ENCODE measurements around the gene PCDHGC3.

The PCDHGC3 gene

DNA sequence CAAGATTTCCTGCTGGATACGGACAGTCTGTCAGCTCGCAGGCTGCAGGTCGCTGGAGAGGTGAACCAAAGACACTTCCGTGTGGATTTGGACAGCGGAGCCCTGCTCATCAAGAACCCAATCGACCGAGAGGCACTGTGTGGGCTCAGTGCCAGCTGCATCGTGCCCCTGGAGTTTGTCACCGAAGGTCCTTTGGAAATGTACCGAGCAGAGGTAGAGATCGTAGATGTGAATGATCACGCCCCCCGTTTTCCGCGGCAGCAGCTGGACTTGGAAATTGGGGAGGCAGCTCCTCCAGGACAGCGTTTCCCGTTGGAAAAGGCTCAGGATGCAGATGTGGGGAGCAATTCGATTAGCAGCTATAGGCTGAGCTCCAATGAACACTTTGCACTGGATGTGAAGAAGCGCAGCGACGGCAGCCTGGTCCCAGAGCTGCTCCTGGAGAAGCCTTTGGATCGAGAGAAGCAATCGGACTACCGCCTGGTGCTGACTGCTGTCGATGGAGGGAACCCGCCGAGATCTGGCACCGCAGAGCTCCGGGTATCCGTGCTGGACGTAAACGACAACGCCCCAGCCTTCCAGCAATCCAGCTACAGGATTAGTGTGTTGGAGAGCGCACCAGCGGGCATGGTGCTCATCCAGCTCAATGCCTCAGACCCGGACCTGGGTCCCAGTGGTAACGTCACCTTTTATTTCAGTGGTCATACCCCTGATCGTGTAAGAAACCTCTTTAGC is 9.7 kb downstream of the PCDHGC3 start:
- no peak for DNase-seq

DNA sequence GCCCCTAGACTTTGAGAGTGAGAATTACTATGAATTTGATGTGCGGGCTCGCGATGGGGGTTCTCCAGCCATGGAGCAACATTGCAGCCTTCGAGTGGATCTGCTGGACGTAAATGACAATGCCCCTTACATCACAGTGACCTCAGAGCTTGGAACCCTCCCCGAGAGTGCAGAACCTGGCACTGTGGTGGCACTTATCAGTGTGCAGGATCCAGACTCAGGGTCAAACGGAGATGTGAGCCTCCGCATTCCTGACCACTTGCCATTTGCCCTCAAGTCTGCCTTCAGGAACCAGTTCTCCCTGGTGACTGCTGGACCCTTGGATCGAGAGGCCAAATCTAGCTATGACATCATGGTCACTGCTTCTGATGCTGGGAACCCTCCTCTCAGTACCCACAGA is 10.3 kb downstream of the PCDHGC3 start:
- no peak for DNase-seq

DNA sequence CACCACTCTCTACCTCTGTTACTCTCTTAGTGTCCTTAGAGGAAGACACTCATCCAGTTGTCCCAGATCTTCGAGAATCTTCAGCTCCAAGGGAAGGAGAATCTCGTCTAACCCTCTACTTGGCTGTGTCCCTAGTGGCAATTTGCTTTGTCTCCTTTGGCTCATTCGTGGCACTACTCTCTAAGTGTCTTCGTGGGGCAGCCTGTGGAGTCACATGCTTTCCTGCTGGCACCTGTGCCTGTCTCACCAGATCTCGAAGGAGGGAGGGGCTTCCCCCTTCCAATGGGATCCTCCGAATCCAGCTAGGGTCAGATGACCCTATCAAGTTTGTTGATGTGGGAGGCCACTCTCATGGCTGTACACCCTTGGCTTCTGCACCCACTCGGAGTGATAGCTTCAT is 11.4 kb downstream of the PCDHGC3 start:
- DNase-seq = no peak

DNA sequence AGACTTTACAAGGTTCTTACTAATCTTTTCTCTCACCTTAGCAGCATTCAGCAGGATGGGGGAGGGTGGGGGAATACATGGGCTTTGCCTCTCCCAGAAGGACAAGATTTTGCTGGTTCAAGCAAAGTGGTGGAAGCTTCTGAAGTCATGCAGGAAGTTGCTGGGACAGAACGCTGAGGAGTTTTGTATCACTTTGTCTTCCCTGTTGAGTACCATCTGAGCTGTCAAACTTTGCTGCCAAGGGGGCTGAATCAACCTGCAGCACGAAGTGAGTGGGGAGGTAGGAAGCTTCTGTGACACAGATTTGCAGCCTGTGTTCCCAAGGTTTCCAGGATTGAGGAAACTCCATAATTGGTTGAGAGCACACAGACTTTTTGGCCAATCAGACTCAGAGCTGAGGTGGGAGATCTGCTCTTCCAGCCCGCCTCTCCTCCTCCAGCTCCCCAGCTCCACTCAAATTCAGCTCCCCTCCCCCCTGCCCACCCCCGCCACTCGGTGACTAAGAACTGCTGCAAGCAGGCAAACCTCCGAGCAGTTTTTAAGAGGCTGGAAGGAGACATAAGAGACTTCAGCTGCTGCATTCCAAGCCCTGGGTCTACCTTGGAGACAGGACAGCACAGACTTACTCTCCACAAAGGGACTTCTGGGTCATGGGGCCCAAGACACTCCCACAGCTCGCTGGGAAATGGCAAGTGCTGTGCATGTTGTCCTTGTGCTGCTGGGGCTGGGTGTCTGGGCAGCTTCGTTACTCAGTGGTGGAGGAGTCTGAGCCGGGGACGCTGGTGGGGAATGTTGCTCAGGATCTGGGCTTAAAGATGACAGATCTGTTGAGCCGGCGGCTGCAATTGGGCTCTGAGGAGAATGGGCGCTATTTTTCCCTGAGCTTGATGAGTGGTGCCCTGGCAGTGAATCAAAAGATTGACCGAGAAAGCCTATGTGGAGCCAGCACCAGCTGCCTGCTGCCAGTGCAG is 13.1 kb downstream of the PCDHGC3 start, which contains the start of gene PCDHGC5:
Gene PCDHGC5 (plus strand): TSS at position 491 of the 971 bp plus-strand sequence. CDS start 160 bp downstream, at position 651.
- DNase-seq = no peak

DNA sequence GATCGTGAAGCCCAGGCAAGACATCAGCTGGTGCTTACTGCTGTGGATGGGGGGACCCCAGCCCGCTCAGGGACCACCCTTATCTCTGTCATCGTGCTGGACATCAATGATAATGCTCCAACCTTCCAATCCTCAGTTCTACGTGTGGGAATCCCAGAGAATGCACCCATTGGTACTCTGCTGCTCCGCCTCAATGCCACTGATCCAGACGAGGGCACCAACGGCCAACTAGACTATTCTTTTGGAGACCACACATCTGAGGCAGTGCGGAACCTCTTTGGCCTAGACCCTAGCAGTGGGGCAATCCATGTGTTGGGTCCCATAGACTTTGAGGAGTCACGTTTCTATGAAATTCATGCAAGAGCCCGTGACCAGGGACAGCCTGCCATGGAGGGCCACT is 14.1 kb downstream of the PCDHGC3 start:
- no peak for DNase-seq

DNA sequence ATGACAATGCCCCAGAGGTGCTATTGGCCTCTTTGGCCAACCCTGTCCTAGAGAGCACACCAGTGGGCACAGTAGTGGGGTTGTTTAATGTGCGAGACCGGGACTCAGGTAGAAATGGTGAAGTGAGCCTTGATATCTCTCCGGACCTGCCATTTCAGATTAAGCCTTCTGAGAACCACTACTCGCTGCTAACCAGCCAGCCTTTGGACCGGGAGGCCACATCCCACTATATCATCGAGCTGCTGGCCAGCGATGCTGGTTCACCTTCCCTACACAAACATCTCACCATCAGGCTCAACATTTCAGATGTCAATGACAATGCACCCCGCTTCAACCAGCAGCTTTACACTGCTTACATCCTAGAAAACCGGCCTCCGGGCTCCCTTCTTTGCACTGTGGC is 14.5 kb downstream of the PCDHGC3 start:
- no peak for DNase-seq

DNA sequence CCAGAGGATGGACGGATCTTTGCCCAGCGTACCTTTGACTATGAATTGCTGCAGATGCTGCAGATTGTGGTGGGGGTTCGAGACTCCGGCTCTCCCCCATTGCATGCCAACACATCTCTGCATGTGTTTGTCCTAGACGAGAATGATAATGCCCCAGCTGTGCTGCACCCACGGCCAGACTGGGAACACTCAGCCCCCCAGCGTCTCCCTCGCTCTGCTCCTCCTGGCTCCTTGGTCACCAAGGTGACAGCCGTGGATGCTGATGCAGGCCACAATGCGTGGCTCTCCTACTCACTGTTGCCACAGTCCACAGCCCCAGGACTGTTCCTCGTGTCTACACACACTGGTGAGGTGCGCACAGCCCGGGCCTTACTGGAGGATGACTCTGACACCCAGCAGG is 15.0 kb downstream of the PCDHGC3 start:
- no peak for DNase-seq

DNA sequence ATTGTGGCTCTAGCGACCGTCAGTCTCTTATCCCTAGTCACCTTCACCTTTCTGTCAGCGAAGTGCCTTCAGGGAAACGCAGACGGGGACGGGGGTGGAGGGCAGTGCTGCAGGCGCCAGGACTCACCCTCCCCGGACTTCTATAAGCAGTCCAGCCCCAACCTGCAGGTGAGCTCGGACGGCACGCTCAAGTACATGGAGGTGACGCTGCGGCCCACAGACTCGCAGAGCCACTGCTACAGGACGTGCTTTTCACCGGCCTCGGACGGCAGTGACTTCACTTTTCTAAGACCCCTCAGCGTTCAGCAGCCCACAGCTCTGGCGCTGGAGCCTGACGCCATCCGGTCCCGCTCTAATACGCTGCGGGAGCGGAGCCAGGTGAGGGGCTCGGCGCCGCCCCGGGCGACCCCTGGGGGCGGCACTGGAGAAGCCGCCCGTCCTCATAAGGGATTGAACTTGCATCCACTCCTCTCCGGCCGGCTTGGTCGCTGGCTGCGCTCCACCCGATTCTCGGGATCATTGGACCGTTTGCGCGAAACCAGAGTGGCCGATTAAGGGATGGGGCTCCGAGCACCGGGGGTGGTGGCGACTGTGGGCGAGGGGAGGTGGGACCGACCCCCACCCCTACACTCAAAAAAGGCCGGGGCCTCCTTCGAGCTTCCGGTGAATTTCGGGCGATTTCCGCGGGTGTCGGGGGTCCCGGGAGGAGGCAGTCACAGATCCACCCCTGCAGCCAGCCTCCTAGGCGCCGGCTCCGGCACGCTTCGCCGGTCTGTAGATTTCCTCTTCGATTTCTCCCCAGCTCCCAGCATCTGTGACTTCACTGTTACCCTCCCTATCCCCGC is 15.8 kb downstream of the PCDHGC3 start:
- DNase-seq = no peak

DNA sequence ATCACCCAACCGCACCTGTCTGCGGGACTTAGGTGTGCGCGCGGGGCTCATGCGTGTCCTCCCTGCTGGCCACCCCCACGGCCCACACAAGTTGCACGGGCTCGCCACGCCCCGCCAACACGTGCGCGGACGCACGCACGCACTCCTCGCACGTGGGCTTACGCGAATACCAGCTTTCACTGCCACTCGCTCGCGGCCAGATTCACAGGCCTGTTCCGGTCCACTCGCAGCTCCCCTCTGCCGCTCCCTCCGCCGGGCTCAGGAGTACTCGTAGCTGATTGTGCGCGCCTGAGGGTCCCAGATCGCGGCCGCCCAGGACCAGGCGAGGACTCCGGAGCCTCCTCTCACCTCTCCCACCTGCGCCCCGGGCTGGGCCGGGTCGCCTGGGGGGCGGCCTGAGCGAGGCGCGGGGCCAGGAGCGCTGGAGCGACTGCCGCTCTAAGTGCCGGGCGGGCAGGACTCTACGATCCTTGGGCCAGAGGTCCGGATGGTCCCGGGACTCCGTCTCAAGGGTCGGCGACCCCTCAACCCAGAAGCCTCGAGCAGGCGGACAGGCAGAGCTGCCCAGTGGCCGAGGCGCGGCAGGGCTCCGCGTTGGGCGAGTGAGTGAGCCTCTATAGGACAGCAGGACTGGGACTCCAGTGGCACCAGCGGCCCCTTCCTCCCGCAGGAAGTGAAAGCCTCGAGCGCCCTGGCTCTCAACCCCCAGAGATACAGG is 16.6 kb downstream of the PCDHGC3 start:
- no peak for DNase-seq

DNA sequence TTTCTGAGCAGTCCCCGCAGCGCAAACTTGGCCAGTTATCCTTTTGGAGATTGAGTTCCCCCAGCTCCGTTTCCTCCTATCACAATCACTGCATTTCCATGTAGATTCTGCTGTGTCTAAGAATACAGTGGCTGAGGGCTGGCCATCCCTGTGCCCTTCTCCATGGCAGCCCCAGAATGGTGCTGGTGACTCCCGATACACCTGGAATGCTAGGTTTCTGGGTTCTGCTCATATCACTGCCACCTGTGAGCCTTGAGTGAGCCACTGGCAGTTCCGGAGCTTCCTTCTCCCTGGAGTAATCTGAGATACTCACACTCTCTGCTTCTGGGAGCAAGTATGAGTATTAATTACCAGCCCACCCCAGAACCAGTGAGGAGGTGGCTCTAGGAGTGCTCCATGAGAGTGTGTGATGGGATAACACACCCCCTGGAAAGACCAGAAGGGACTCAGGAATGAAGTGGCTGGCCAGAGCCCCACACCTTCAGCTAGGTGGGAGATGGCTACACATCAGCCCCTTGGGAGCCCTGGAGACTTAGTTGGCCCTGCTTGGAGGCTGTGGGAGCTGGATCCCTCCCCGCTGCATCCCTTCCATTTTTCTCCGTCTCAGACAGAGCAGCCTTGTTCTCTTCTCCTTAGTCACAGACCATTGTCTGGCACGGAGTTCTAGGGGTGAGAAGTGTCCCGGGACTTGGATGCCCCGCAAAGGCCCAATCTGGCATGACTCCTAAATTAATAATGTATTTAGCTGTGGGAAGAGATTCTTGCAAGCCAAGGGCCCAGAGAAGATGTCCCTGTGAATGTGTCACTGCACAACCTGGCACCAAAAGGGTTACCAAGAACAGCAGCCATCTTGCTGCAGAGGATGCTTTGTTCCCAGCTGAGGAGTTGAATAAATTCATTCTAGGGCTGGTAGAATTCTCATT is 18.0 kb downstream of the PCDHGC3 start:
- DNase-seq = no peak

DNA sequence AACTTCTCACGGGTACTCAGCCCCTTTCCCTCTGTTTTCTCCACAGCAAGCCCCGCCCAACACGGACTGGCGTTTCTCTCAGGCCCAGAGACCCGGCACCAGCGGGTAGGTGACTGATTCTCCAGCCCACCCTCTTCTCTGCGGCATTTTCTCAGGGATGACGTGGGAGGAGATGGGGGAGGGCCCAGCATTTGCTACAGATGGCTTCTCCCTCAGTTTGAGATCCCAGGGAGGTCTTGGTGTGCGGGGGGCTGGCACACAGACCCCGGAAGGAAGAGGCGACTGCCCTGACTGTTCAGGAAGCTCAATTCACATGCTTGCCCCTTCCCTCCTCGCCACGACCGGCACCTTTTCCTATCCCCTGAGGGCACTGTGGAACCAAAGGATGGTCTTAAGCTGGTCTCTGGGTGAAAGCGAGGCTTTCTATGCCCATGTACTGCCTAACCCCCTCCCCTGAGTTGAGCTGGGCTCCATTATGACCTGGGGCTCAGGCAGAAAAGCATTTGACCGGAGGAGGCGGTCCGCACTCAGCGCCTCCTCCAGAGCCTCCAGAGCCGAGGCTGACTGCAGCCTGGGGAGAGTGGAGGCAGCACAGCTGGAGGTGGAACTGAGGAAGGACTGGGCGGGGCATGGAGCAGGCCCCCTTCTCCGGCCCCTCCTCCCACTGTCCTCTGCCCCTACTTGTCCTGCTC is 19.1 kb downstream of the PCDHGC3 start:
- DNase-seq = no peak

DNA sequence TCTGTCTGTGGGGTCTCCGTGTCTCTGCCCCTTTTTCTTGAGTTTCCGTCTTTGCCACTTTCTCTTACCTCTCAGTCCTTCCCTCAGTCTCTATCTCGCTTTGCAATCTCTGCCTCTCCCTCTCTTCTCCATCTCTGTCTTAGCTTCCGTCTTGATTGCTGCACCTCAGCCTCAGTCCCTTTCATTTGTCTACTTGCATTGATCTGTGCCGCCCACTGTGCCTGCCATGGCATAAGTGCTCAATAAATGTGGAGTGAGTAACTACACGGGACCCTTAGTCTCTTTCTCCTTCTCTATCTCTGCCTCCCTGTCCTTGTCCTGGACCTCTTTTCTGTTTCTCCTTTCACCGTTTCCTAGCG is 19.7 kb downstream of the PCDHGC3 start:
- no peak for DNase-seq

DNA sequence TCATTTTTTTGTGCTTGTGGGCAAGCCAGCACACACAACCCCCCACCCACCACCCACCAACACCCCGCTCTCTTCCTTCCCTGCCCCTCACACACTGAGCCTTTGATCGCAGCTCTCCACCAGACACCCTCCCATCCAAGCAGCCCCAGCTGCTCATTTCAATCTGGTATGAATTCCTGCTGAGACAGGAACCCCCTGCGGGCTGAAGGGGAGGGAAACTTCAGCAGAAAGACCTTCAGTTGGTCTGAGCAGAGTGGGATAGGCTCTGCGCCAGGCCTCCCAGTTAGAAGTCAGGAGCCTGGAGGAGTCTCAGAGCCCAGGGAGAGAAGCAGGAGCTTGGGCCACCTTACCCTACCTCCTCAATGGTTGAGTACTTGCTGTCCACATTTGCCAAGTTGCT is 20.3 kb downstream of the PCDHGC3 start:
- no peak for DNase-seq

DNA sequence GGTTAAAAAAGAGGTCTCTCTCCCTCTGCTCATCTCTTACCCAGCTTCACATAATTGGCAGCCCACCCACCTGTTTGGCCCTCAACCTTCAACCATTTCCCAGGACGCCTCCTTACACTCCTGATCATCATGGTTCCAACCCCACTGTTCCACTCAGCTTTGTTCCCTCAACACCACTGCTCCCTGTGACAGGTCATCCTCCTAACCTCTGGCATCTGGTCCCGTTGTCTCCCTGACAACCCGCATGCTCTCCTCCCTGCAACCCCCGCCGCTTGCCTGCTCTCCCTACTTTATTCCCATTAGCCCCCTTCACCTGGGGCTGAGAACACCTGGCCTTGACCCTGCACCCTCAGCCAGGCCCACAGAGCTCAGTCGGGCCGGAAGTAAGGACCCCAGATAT is 26.0 kb downstream of the PCDHGC3 start:
- DNase-seq = no peak

DNA sequence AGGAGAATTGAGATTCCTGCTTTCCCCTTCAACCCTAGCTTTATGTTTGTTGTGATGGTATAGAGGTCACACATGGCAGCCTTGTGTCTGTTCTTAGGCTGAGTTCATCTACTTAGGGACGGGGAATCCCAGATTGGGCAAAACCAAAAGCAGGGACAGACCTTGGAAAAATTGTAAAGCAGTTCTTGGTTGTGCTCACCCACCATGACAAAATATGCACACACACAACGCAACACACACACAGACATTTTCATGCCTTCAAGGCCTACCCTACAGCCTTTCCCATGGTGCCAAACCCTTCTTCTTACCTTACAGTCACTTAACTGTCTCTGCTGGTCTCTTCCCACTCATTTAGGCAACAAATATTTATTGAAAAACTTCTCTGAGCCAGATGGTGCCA is 27.9 kb downstream of the PCDHGC3 start:
- DNase-seq = no peak

DNA sequence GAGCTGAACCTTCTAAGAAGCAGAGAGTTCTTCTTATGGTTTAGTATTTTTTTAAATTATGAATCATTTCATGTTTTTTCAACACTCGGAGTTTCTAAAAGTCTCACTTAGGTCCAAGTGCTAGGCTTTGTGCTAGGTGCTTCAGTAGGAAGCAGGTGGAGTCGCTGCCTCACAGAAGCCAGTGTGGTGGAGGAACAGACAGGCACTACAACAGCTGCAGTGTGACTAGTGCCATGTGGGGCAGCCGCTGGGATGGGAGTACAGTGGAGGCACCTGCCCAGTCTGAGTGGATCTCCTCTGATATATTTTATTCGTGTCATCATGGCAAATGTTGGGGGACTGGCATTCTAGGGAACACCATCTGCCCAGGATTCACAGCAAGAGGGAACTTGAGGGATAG is 28.4 kb downstream of the PCDHGC3 start:
- no peak for DNase-seq

DNA sequence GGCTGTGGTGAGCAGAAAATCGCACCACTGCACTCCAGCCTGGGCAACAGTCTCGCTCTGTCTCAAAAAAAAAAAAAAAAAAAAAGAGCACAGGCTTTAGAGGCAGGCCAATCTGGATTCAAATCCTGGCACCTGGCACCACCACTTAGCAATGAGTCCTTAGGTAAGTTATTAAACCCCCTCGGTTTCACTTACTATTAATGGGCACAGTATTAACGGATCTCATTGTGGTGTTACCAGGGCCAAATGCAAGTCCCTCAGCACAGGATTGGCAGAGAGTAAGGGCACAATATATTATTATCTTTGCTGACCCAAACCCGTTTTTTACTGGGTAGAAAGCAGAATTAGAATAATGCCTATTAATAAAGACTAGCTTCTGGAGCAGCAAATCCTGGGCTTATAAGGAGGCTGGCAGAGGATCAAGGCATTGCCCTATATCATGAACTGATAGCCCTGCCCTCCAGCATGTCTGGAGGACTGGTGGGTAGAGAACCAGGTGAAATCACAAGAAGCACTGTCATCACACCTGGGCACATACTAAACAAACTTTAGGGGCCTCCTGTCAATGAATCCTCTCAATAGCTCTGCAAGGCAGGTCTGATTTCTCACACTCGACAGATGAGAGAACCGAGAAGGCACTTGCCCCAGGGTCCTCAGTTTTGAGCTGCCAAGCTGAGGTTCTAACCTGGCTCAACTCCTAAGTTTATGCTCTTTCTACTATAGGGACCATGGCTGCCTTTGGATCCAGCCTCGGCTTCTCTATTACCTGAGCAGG is 30.8 kb downstream of the PCDHGC3 start:
- DNase-seq = no peak

DNA sequence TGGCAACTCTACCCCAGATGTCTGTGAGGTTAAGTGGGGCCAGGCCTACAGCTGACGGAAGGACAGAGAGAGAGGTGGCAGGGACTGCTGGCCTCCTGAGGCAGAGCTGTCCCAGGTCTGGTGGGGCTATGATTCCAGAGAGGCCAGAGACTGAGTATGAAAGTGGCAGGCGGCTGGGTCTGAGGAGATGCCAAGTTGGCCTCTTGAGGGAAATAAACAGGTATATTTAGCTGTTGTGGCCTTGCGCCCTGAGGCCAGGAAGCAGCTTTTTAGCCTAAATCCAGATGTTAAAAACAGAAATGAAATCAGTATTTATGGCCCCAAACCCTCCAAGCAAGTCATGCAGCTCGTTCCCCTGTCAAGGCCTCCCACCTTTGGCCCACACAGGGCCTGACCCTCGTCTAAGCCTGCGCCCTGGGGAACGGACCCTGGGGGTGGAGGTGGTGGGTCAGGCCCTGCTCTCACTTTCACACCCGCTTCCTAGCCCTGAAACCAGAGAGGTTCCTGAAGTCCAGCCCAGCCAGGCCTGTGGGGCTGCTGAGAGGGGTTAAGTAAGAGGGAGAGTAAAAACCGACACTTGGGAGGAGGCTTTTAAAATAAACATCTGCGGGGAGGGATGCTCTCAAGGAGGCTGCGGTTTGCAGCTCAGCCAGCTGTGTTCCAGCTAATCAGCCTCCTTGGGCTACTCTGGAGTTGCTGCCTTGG is 31.8 kb downstream of the PCDHGC3 start:
- no peak for DNase-seq

DNA sequence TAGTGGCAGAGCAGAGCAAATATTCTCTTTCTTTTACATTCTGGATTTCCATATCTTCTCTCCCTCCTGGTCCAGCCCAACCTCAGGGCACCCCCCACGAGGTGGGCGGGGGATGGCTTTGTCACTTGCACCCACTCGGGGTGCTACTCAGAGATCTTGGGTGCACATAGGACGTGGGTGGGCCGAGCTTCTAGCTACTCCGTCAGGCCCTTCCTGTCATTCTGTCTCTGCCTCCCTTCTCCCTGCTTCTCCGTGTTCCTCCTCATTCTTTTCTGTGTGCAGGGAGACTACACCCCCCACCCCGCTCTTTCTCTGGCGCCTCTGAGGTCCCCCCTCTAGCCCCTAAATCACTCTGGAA is 32.7 kb downstream of the PCDHGC3 start:
- no peak for DNase-seq
